Measurements from ENCODE around the gene PCDH9. TPM values are rescaled to one million over a fixed set of nuclear protein-coding genes. Genes with fewer than 3 reads are reported as not detected.

The PCDH9 gene
- total and polyA plus RNA-seq, 11 donors: 3.0 to 39.6 (median 21.6) TPM

DNA sequence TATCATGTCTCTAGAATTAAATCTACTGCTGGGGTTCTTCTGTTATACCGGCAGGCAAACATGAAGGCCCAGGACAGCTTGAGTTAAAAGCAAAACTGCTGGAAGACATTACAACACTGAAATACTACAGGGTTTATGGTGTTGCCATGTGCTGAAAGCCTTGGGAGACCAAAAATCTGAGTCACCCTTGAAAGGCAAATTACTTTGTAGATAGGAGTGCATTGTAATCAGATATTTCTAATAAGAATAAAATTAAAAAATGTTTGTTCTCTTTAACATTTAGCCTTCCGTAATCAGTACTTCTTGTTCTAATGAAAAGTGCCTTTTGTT is 181.3 kb downstream of the PCDH9 start:
- Histone ChIP-seq H3K4me1 (peaks cover 0 to 23% (median 0%) of the 10 kb centered on the region in 12 donors), H3K27ac (peak overlapping the region in 4 of 12 donors; percentile 1 to 53 (median 38)), H3K27me3 (no peaks in the 10 kb centered on the region), H3K9me3 (no peaks in the 10 kb centered on the region), H3K36me3 (no peaks in the 10 kb centered on the region), H3K4me3 (no peak overlapping the region)
- TF ChIP-seq, protein P1, sequence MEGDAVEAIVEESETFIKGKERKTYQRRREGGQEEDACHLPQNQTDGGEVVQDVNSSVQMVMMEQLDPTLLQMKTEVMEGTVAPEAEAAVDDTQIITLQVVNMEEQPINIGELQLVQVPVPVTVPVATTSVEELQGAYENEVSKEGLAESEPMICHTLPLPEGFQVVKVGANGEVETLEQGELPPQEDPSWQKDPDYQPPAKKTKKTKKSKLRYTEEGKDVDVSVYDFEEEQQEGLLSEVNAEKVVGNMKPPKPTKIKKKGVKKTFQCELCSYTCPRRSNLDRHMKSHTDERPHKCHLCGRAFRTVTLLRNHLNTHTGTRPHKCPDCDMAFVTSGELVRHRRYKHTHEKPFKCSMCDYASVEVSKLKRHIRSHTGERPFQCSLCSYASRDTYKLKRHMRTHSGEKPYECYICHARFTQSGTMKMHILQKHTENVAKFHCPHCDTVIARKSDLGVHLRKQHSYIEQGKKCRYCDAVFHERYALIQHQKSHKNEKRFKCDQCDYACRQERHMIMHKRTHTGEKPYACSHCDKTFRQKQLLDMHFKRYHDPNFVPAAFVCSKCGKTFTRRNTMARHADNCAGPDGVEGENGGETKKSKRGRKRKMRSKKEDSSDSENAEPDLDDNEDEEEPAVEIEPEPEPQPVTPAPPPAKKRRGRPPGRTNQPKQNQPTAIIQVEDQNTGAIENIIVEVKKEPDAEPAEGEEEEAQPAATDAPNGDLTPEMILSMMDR (IDR thresholded peaks at IDR 0.05): no peak
- TF ChIP-seq POLR2A (IDR thresholded peaks at IDR 0.05): no peak
- DNase-seq (no peak), ATAC-seq (peak in 3 of 4 donors; percentile 41 to 83 (median 57))
- intact Hi-C loops (cut with DNase I): no loop called here
- 74 to 77% (median 76%) methylated on average over 2 of the region's 2 CpGs for WGBS, 4 donors

DNA sequence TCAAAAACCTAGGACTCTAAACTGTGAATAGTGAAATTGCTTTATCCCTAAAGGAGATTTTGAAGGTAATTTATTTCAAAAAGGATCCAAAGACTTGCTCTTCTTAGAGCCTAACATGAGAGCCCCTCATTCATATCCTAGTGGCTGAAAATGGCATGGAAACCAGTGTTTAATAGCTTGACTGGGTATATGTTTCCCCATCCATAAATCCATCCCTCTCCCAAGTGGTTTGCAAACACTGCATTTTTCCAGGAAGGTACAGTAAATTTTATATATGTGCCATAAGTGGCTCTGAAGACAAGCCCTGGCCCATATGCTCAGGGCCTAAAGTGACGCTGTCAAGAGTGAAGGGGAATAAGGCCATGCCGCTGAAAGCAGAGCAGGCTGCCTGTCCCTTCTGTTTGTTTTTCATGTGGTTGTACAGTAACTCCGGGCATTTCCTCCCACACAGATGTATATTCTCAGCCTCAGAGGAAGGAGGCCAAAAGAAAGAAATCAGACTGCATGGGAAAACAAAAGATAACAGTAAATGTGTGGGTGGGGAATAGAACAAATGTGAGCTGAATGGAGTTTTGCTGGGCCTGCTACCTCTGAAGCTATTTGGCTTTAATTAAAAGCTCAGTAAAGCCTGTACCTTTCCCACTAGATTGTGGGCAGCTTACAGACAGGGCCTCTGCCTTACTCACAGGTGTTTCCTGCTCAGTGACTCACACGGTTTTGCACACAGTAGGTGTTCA is 181.9 kb downstream of the PCDH9 start:
- DNase-seq (no peak), ATAC-seq (peak; percentile 20 to 64 (median 48))
- H3K4me1 ChIP-seq: peaks cover 0 to 23% (median 0%) of the 10 kb centered on the region in 12 donors
- intact Hi-C loops (cut with DNase I): no loop called here
- no peaks in the 10 kb centered on the region for H3K36me3 ChIP-seq
- no peaks in the 10 kb centered on the region for H3K27me3 ChIP-seq
- TF ChIP-seq, protein P1 (IDR thresholded peaks at IDR 0.05): no peak
- TF ChIP-seq POLR2A (IDR thresholded peaks at IDR 0.05): no peak
- 39 to 43% (median 42%) methylated on average over 4 of the region's 4 CpGs for WGBS, 4 donors
- no peak overlapping the region for H3K4me3 ChIP-seq
- peak overlapping the region in 5 of 12 donors; percentile 1 to 53 (median 35) for H3K27ac ChIP-seq
- no peaks in the 10 kb centered on the region for H3K9me3 ChIP-seq

DNA sequence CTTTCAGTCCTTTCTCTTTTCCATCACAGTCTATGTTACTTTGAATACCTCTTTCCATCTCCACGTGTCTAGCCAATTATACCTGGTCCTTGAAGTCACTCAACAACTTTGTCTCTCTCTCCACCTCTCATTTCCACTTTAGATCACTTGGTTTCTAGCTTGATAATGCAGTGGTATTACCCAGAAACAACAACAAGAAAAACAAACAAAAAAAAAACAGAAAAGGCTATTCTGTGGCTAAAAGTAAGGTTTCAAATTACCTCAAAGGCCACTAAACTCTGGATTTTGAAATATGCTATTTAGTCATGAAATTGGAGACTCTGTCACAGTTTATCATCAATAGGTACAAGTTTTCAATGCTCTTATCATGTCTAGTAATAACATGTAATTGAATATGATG is 184.8 kb downstream of the PCDH9 start:
- no peak for DNase-seq
- Histone ChIP-seq H3K27me3 (no peaks in the 10 kb centered on the region), H3K27ac (no peak overlapping the region), H3K36me3 (no peaks in the 10 kb centered on the region), H3K4me1 (peaks cover 0 to 23% (median 0%) of the 10 kb centered on the region in 12 donors), H3K4me3 (no peak overlapping the region), H3K9me3 (no peaks in the 10 kb centered on the region)
- intact Hi-C loops (cut with DNase I): no loop called here
- no peak for ATAC-seq
- TF ChIP-seq POLR2A (IDR thresholded peaks at IDR 0.05): no peak
- TF ChIP-seq, protein P1 (IDR thresholded peaks at IDR 0.05): no peak
- WGBS, 4 donors: 81 to 93% (median 83%) methylated on average over 1 of the region's 1 CpG

DNA sequence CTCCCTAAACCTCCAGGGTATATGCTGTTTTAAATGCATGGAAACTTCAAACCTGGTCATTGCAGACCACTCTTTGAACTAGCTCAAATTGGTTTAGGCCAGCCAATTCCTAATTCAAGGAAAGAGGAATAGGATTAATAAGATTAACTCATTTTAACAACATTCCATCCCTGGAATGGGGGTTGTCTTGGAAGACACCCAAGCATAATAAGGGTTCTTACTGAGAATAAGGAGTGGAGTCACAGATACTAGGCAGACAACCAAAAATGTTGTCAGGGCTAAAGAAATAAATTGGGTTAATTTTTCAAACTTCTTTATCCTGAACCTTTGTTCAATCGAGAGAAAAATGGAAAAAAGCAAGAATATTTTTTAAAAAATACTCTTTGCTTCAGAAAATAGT is 186.2 kb downstream of the PCDH9 start:
- 67 to 80% (median 74%) methylated on average over 1 of the region's 1 CpG for WGBS, 4 donors
- Histone ChIP-seq H3K9me3 (no peaks in the 10 kb centered on the region), H3K27me3 (no peaks in the 10 kb centered on the region), H3K36me3 (no peaks in the 10 kb centered on the region), H3K27ac (no peak overlapping the region), H3K4me3 (no peak overlapping the region), H3K4me1 (peaks cover 0 to 15% (median 0%) of the 10 kb centered on the region in 12 donors)
- intact Hi-C loops (cut with DNase I): no loop called here
- TF ChIP-seq, protein P1 (IDR thresholded peaks at IDR 0.05): no peak
- no peak for TF ChIP-seq POLR2A (IDR thresholded peaks at IDR 0.05)
- ATAC-seq (no peak), DNase-seq (no peak)

Data from heart left ventricle (tissue), 16 donors.